ENCODE results near the gene PSMC3.

PSMC3 gene

GRCh38 chr11:47400768-47401279 lies 25.4 kb downstream of the PSMC3 start:
- DNase-seq (ENCODE audit: insufficient read length, low spot score) (no peak), FAIRE-seq (no peak)
- no peak for TF ChIP-seq POLR2A (IDR thresholded peaks at IDR 0.05; ENCODE audit: low read depth, low read length)

GRCh38 chr11:47399860-47400767 lies 26.1 kb downstream of the PSMC3 start:
- DNase-seq (ENCODE audit: insufficient read length, low spot score) (no peak), FAIRE-seq (no peak)
- no peak for TF ChIP-seq POLR2A (IDR thresholded peaks at IDR 0.05; ENCODE audit: low read depth, low read length)

DNA sequence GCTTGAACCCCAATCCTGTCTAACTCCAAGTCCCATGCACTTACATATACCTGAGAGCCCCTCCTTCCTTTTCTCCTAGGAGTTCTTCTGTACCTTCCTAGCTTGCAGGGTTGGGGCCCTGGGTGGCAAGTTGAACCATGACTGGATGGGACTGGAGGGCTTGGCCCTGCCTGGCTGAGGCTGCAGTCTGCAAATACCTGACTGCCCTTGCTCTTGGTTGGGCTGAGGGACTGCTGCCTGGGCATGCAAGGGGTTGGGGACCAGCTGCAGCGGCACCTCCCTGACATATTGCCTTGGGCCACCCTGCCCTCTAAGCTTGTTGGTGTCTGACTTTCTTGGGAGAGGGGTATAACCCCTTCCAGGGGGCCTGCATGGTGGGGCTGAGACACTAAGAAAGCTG lies 27.7 kb downstream of the PSMC3 start:
- DNase-seq (ENCODE audit: insufficient read length, low spot score) (no peak), FAIRE-seq (no peak)
- TF ChIP-seq POLR2A (IDR thresholded peaks at IDR 0.05; ENCODE audit: low read depth, low read length) = no peak

DNA sequence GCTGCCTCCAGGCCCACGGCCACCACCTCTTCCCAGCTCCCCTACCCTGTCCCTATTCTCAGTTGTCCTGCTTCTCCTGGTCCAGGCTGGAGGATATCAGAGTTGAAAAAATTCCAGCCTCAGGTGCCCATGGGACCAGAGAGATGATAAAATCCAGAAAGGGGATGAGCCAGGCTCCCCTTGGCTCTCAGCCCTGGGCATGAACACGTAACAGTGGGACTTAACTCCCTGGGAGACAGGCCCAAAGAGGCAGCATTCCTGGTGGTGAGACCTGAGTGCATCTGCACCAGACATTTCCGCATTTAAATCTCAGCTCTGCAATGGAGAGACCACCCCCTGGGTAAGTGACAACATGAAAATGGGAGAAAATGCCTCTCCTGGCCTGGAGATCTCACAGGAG lies 28.2 kb downstream of the PSMC3 start:
- FAIRE-seq = no peak

GRCh38 chr11:47396049-47396320 lies 30.3 kb downstream of the PSMC3 start:
- TF ChIP-seq POLR2A (IDR thresholded peaks at IDR 0.05; ENCODE audit: low read depth, low read length) = no peak
- DNase-seq (ENCODE audit: insufficient read length, low spot score) (no peak), FAIRE-seq (no peak)

More for the DNA sequence above, 28.2 kb downstream of the PSMC3 start:
- no peak for TF ChIP-seq POLR2A (IDR thresholded peaks at IDR 0.05; ENCODE audit: low read depth, low read length)
- no peak for DNase-seq (ENCODE audit: insufficient read length, low spot score)

GRCh38 chr11:47395223-47396048 lies 30.8 kb downstream of the PSMC3 start:
- FAIRE-seq (no peak), DNase-seq (ENCODE audit: insufficient read length, low spot score) (no peak)
- no peak for TF ChIP-seq POLR2A (IDR thresholded peaks at IDR 0.05; ENCODE audit: low read depth, low read length)

- FAIRE-seq (no peak), DNase-seq (ENCODE audit: insufficient read length, low spot score) (no peak)
- TF ChIP-seq POLR2A (IDR thresholded peaks at IDR 0.05; ENCODE audit: low read depth, low read length) = no peak
Measured at GRCh38 chr11:47394322-47395222, 31.7 kb downstream of the PSMC3 start.

DNA sequence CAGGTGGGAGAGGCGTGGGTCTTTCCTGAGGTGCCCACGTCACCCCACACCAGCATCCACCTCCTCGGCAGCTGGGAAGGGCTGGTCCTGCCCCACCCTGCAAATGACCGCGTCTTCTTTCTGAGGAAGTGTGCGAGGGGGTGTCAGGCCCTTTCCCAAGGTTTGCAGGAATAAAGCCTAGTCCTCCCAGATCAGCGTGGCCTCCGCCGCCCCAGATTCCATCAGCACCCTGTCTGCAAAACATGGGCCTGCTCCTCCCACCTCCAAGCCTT lies 32.3 kb downstream of the PSMC3 start:
- no peak for FAIRE-seq
- TF ChIP-seq POLR2A (IDR thresholded peaks at IDR 0.05; ENCODE audit: low read depth, low read length) = no peak
- no peak for DNase-seq (ENCODE audit: insufficient read length, low spot score)

DNA sequence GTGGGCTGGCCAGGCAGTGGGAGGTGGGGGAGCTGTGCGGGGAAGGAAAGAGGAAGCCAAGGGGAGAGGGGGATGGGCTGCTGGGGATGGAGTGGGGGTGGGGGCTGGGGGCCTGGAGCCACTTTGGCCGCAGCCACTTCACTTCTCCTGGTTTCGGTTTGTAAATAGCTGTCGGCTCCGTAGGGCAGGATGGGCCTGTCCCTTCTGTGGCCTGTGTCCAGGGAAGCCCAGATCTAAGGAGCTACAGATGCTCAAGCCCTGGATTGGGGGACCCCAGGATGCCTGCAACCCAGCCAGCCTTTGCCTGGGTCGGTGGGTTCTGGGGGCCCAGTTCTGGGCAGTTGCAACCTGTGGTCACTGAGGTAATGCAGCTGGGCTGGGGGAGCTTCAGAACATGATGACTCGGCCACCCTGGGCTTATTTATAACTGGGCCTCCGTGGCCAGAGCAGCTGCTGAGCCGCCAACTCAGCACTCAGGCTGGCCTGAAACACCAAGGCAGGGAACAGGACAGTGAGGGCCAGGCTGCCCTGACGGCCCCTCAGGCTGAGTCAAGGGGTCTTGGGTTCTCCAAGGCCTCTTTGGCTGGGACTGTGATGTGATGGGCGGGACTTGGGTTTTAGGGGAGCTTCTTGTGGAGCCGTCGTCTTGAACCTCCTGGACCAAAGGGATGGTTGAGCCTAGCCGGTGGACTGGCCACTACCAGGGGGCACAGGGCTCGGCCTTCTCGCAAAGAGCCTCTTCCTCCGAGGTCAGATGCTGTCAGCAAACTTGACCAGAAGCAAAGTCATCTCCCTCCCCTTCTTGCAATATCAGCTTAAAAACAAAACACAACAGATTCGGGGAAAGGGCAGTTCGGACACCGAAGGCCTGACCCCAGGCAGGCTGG lies 32.8 kb downstream of the PSMC3 start:
- DNase-seq (ENCODE audit: insufficient read length, low spot score) (peak; percentile 81), FAIRE-seq (no peak)
- TF ChIP-seq POLR2A (IDR thresholded peaks at IDR 0.05; ENCODE audit: low read depth, low read length) = 0 out of 2 replicates have a peak, but pooled peaks have one; percentile 6

GRCh38 chr11:47392546-47393162 lies 33.6 kb downstream of the PSMC3 start:
- FAIRE-seq = no peak
- TF ChIP-seq POLR2A (IDR thresholded peaks at IDR 0.05; ENCODE audit: low read depth, low read length) = no peak
- DNase-seq (ENCODE audit: insufficient read length, low spot score) = no peak

- DNase-seq (ENCODE audit: insufficient read length, low spot score) = no peak
- no peak for FAIRE-seq
- TF ChIP-seq POLR2A (IDR thresholded peaks at IDR 0.05; ENCODE audit: low read depth, low read length) = no peak
Measured at GRCh38 chr11:47391711-47392432, 34.4 kb downstream of the PSMC3 start.

GRCh38 chr11:47391077-47391583 lies 35.1 kb downstream of the PSMC3 start:
- DNase-seq (ENCODE audit: insufficient read length, low spot score) = no peak
- no peak for FAIRE-seq
- TF ChIP-seq POLR2A (IDR thresholded peaks at IDR 0.05; ENCODE audit: low read depth, low read length) = no peak

All from H54 (cell line).